OCI-LY1 (cell line): Measurements from ENCODE around the gene RBMS3.

Experiments
- H2AFZ ChIP-seq: fragments of 200-600 bp; sonication (generic), shearing (Covaris generic); 2 replicates; pipeline ENCODE4 v1.6.0; 2014; ENCODE audit warnings: antibody characterized with exemption, mild to moderate bottlenecking, low read length
- H3F3A ChIP-seq: fragments of 200-600 bp; sonication (generic), shearing (Covaris generic); 2 replicates; pipeline ENCODE4 v1.6.0; 2014; ENCODE audit warnings: mild to moderate bottlenecking, antibody characterized with exemption, low read length, moderate library complexity; ENCODE audit not compliant: insufficient read depth
- H3K27ac ChIP-seq: fragments of 200-600 bp; sonication (generic); 2 replicates; pipeline ENCODE4 v1.5.1; 2014; ENCODE audit warnings: low read length, mixed run types, mild to moderate bottlenecking, low read depth; ENCODE audit not compliant: poor library complexity, severe bottlenecking
- H3K27me3 ChIP-seq: fragments of 200-600 bp; sonication (generic); 2 replicates; pipeline ENCODE4 v1.6.0; 2014; ENCODE audit warnings: antibody characterized with exemption, mild to moderate bottlenecking, low read length, moderate library complexity; ENCODE audit not compliant: insufficient read depth
- H3K36me3 ChIP-seq: fragments of 200-600 bp; sonication (generic); 2 replicates; pipeline ENCODE4 v1.6.1; 2014; ENCODE audit warnings: mild to moderate bottlenecking, antibody characterized with exemption, low read length, moderate library complexity, mixed read lengths; ENCODE audit not compliant: insufficient read depth
- H3K4me1 ChIP-seq: fragments of 200-600 bp; sonication (generic); 2 replicates; pipeline ENCODE4 v1.5.1; 2014; ENCODE audit warnings: mild to moderate bottlenecking, low read length, moderate library complexity; ENCODE audit not compliant: insufficient read depth, severe bottlenecking
- H3K4me2 ChIP-seq: fragments of 200-600 bp; sonication (generic), shearing (Covaris generic); 2 replicates; pipeline ENCODE4 v1.6.1; 2014; ENCODE audit warnings: low read length
- H3K4me3 ChIP-seq: fragments of 200-600 bp; sonication (generic); 2 replicates; pipeline ENCODE4 v1.5.1; 2014; ENCODE audit warnings: low read length, low read depth, mild to moderate bottlenecking, mixed read lengths; ENCODE audit not compliant: poor library complexity, severe bottlenecking
- H3K79me2 ChIP-seq: fragments of 200-600 bp; shearing (Covaris generic); 2 replicates; pipeline ENCODE4 v1.6.1; 2016; ENCODE audit warnings: mixed run types, low read length, mixed read lengths; ENCODE audit not compliant: insufficient read depth
- H3K9ac ChIP-seq: fragments of 200-600 bp; sonication (generic), shearing (Covaris generic); 2 replicates; pipeline ENCODE4 v1.6.1; 2014; ENCODE audit warnings: mild to moderate bottlenecking, low read length, mixed read lengths
- H3K9me2 ChIP-seq: fragments of 200-600 bp; sonication (generic), shearing (Covaris generic); 2 replicates; pipeline ENCODE4 v1.6.1; 2014; ENCODE audit warnings: low read depth, mild to moderate bottlenecking, low read length, mixed read lengths
- H3K9me3 ChIP-seq: fragments of 200-600 bp; shearing (Covaris generic); 2 replicates; pipeline ENCODE4 v1.6.1; 2014; ENCODE audit warnings: low read length, mixed read lengths
- H4K20me1 ChIP-seq: fragments of 200-600 bp; sonication (generic), shearing (Covaris generic); 2 replicates; pipeline ENCODE4 v1.6.0; 2016; ENCODE audit warnings: mild to moderate bottlenecking, low read length; ENCODE audit not compliant: insufficient read depth
- CTCF ChIP-seq: fragments of 200-600 bp; sonication (generic), shearing (Covaris generic); IDR thresholded peaks from 2 replicates; pipeline ENCODE4 v1.5.1; 2017; ENCODE audit warnings: mild to moderate bottlenecking, antibody characterized with exemption, low read length, moderate library complexity, mixed read lengths
- EZH2 ChIP-seq: fragments of 200-600 bp; sonication (generic), shearing (Covaris generic); IDR thresholded peaks from 2 replicates; pipeline ENCODE4 v1.8.0; 2017; ENCODE audit warnings: borderline replicate concordance, mixed run types, mild to moderate bottlenecking, antibody characterized with exemption, low read length, moderate library complexity, mixed read lengths

The RBMS3 gene

GRCh38 chr3:29381595-29381994 is 100.7 kb downstream of the RBMS3 start:
- Histone ChIP-seq H4K20me1 (no peaks in the 10 kb centered on the region), H3K4me3 (no peak overlapping the region), H3K4me2 (no peak overlapping the region), H3F3A (no peaks in the 10 kb centered on the region), H3K4me1 (peaks cover 44% of the 10 kb centered on the region), H3K9ac (no peak overlapping the region), H2AFZ (no peak overlapping the region), H3K9me3 (peaks cover 12% of the 10 kb centered on the region; the same call in 1 of the 2 replicates), H3K27me3 (no peaks in the 10 kb centered on the region), H3K9me2 (no peaks in the 10 kb centered on the region), H3K79me2 (no peaks in the 10 kb centered on the region), H3K36me3 (peaks cover 35% of the 10 kb centered on the region), H3K27ac (no peak overlapping the region)
- TF ChIP-seq CTCF (no peak), EZH2 (no peak)

GRCh38 chr3:29382409-29382808 is 101.5 kb downstream of the RBMS3 start:
- Histone ChIP-seq H4K20me1 (no peaks in the 10 kb centered on the region), H3K27me3 (no peaks in the 10 kb centered on the region), H3K36me3 (peaks cover 35% of the 10 kb centered on the region), H3F3A (no peaks in the 10 kb centered on the region), H3K9me2 (no peaks in the 10 kb centered on the region), H3K79me2 (no peaks in the 10 kb centered on the region), H3K4me2 (no peak overlapping the region), H3K4me3 (no peak overlapping the region), H3K27ac (no peak overlapping the region), H3K9ac (no peak overlapping the region), H3K9me3 (peaks cover 12% of the 10 kb centered on the region; the same call in 1 of the 2 replicates), H3K4me1 (peaks cover 52% of the 10 kb centered on the region), H2AFZ (no peak overlapping the region)
- TF ChIP-seq CTCF (no peak), EZH2 (no peak)

- Histone ChIP-seq H2AFZ (no peak overlapping the region), H3K9ac (no peak overlapping the region), H3K4me3 (no peak overlapping the region), H3K9me3 (peaks cover 10% of the 10 kb centered on the region; the same call in 1 of the 2 replicates), H3F3A (no peaks in the 10 kb centered on the region), H3K4me1 (peaks cover 55% of the 10 kb centered on the region), H3K9me2 (no peaks in the 10 kb centered on the region), H3K4me2 (no peak overlapping the region), H4K20me1 (no peaks in the 10 kb centered on the region), H3K36me3 (peaks cover 35% of the 10 kb centered on the region), H3K27ac (no peak overlapping the region), H3K27me3 (no peaks in the 10 kb centered on the region), H3K79me2 (no peaks in the 10 kb centered on the region)
- TF ChIP-seq EZH2 (no peak), CTCF (no peak)
Observed at GRCh38 chr3:29382845-29383244, 102.0 kb downstream of the RBMS3 start.
